DND-41 (cell line): ENCODE measurements around the gene TNRC6A.

ENCODE experiments used
- CTCF ChIP-seq: IDR thresholded peaks from 2 replicates; pipeline ENCODE4 v1.5.1; 2012; ENCODE audit warnings: borderline replicate concordance, low read length, moderate library complexity, mild to moderate bottlenecking; ENCODE audit not compliant: poor library complexity, severe bottlenecking; ENCODE audit errors: extremely low read depth
- EZH2 ChIP-seq: IDR thresholded peaks from 3 replicates; pipeline ENCODE4 v1.6.1; 2012; ENCODE audit warnings: borderline replicate concordance, low read depth, mild to moderate bottlenecking, moderate library complexity, low read length, inconsistent platforms; ENCODE audit not compliant: severe bottlenecking

- TF ChIP-seq CTCF (no peak), EZH2 (no peak)
These were observed 126.2 kb downstream of the TNRC6A start for GRCh38 chr16:24855678-24856077.
